HG02623 (cell line): Measurements from ENCODE around the gene DISC1.

ENCODE experiments used
- ATAC-seq: cut with Tn5 transposase; IDR thresholded peaks from one replicate; pipeline ENCODE4 v1.9.1; 2021; ENCODE audit warnings: moderate library complexity; ENCODE audit not compliant: unreplicated experiment

DISC1 gene

DNA sequence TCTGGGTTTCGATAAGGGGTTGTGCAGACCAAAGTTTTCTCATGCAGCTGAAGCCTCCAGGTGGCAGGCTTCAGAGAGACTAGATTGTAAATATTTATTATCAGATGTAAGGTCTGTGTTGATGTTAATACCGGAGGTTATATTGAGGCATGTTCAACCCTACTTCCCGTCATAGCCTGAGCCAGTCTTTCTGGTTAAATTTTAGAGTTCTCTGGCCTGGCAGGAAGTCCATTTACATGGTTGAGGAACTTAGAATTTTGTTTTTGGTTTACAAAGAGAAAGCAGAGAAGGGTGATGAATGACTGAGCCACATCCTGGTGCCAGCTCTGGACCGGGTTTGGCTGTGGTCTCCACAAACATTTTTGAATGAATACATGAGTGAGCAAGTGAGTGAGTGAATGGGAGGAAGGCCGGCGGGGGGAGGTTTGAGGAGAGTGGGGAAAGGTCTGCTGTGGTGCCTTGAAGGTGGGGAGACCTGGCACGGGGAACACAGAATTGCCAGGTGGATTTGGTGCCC is 218.5 kb downstream of the DISC1 start:
- no peak for ATAC-seq

DNA sequence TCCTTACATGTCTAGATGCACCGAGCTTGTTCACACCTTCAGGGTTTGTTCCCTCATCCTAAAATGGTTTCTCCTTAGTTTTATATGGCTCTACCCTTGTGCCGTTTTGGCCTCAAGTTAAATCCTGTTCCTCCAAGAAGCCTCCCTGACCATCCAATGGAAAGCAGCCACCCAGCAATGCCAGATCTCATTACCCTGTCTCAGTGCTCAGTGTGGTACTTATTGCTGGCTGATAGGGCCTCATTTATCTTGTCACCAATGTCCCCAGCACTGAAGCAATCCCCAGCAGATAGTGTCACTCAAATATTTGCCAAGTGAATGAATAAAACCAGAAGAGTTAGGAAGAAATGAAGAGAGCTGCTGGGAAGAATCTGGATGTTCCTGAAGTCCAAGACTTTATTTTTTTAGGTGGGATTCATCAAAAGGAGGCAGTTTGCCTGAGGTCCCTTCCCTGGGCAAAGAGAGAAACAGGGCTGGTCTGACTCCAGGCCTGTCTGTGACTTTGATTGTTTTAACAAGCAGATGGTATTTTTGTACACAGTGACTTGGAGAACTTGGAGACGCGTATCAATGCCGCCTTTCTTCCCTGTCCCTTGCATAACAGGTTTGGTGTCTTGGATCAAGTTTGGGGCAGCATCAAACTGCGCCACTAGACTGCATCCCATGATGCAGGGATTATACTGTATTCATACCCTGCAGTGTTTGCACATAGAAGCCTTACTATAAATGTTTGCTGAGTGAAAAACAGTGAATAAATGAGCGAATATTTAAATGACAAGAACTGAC is 221.2 kb downstream of the DISC1 start:
- ATAC-seq, result no peak

DNA sequence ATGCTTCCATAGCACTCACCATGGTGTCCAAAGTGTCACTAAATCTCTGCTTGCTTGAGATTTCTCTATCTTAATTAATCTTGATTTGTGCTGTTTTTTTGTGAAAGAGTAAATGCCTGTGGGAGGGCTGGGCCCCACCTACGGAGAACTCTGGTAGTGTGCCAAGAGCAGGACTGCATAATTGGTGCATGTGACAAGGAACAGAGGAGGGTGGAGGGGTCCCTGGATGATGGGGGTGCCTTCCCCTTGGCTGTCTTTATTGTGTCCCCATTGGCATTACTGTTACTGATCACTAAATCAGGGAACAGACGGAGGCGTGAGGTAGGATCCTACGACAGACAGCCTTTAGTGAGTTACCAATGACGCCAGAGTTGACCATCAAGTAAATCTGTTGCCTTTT is 223.4 kb downstream of the DISC1 start:
- ATAC-seq, result no peak

DNA sequence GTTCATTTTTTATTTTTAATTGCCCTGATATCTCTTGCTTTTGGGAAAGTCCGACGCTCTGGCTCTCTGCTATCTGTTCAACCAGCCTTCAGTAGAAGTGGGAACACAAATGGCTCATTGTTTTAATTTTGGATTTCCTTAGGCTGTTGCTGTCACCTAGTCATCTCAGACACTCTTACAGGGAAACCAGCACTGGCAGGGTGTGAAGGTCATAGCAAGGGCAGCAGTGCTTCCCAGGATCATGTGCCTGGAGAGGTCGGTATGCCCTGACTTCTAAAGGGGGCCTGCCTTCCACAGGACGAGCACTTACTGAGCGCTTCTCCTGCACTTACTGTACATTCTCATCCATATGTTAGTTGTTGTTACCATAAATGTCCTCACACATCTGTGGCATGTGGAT is 224.2 kb downstream of the DISC1 start:
- no peak for ATAC-seq

DNA sequence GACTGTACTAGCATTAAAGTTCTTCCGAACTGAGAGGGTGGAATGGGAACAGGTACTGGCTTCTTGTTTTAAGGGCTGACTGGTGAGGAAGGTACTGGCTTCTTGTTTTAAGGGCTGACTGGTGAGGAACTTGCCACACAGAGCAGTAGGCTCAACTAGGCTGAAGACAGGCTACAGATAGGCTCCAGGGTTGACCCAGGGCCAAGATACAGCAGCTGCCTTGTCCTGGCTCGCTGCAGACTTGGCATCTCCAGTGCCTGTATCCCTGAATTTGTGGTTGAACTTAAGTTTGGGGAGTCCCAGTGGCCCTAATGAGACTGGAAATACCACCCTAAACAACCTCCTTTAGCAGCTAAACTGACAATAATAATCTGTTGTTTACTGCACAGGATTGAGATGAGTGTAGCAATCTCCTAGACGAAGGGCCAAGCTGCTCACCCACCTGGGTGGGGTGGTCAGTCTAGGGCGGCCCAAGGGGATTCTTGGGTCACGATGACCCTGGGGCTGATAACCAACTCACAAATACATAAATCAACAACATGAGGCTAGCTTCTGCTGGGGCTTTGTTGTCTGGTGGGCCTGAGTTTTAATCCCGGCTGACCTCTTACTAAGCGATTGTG is 227.1 kb downstream of the DISC1 start:
- no peak for ATAC-seq

DNA sequence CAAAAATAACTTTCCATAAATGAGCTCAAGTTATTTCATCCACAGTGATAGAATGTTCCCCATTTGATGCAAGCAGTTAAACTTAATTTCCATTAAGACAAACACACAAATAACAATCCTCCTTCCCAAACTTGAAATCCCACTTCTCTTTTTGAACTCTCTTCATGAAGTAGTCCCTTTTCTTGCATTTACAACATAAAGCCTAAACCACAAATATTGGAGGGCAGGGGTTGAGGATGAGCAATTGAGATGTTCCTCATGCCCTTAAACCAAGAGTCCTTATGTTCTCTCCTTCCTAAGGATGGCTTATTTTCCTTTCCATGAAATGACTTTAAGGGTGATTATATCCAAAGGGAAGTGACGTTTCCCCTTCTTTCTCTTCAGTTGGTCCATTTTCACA is 228.8 kb downstream of the DISC1 start:
- ATAC-seq, result no peak

DNA sequence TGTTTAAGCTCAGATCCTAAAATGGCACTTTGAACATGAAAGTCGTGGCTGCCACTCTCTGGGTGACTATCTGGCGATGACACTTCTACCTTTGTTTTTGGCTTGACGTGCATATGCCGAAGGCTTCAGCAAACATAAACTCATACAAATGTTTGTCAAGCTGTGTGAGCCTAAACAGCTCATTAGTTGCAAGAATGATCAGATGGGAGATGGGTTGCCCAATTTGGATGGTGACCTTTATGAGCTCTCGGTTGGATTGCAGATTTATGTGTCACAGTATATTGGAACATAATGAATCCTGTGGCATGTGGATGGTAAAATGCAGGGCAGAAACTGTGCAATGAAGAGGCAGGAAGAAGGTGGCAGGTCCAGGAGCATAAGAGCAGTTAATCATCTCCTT is 229.3 kb downstream of the DISC1 start:
- ATAC-seq, result no peak

DNA sequence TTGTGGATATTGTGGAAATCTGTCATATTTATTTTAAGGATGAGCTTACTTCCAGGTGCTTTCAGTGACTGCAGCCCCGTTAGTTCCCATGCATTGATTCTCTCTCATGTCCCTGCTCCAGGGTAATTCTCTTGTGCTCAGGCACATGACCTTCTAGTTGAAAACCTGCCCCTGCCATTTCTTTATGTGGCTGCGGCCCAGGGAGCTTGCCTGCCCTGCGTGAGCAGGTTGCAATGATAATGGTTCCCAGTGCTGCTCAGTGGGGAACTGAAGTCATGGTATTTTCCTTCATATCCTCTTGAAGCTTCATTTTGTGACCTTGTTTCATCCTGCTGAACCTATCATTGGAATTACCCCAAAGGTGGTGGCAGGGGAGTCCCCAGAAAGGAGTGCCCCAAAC is 229.8 kb downstream of the DISC1 start:
- ATAC-seq, result no peak

DNA sequence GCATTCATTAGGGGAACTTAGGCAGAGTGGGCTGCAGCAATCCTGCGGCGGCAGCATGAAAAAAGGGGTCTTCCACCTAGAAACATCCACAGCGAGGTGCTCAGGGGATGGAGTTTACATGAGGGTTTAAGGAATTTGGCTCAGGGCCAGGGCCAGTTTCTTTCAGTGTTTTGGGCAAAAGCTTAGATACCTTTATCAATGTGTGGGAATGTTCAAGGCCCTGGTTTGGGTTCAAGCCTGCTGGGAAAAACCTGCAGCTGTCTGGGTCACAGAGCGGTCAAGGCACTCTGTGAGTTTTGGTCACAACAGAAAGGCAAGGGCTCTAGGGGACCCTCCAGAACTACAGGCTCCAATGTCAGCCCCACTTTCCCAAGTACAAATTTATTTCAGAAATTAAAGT is 230.3 kb downstream of the DISC1 start:
- ATAC-seq, result no peak

DNA sequence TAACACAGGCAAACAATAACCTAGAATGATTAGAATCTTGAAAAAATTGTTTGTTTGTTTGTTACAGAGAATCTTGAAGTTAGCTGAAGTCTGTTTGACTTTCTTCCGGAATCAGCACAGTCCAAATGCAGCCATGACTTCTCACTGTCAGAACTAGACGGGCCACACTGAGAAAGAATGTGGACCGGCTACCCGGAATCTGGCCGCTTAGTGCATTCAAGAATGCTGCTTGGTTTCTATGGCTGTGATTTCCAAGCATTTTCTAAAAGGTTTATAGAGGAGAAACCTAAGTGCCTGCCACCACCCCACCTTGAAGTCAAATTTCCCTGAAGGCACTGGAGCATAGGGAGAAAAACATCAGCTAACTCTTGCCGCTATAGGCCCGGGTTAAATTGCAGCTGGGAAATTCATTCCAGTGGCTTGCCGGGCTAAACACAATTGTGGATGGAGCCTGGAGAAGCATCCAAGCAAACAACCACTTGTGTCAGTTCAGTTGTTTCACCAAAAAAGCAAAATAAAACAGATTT is 231.1 kb downstream of the DISC1 start:
- no peak for ATAC-seq

DNA sequence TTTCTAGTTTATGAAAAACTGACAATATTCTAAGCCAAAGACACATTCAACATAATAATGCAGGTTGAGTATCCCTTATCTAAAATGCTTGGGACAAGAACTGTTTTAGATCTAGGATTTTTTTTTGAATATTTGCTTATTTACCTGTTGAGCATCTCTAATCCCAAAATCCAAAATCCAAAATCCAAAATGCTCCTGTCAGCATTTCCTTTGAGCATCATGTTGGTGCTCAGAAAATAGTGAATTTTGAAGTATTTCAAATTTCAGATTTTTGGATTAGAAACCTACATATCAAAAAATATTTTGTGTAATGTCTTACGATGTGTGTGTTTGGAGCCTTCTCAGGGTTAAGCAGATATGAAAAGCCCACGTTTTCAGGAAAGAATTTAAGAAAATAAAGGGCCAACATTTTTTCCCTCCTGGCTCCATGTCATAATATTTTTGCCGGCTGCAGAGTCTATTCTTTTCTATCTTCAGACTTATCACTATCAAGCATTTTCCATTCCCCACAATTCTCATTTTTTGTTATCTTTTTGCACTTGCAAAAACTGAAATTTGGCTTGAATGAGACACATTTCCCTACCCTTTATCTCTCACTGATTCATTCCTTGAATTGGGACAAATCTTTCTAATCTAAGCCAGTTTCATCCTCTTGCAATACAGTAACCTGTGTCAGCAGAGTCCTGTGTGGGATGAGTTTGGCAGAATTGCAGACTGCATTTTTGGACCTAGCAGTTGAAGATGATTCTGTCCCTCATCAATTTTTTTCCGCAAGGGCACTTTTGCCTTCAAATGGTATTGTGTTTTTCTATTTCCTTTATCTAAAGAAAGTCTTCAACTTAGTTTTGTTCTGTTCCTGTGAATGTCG is 233.9 kb downstream of the DISC1 start:
- ATAC-seq, result no peak

DNA sequence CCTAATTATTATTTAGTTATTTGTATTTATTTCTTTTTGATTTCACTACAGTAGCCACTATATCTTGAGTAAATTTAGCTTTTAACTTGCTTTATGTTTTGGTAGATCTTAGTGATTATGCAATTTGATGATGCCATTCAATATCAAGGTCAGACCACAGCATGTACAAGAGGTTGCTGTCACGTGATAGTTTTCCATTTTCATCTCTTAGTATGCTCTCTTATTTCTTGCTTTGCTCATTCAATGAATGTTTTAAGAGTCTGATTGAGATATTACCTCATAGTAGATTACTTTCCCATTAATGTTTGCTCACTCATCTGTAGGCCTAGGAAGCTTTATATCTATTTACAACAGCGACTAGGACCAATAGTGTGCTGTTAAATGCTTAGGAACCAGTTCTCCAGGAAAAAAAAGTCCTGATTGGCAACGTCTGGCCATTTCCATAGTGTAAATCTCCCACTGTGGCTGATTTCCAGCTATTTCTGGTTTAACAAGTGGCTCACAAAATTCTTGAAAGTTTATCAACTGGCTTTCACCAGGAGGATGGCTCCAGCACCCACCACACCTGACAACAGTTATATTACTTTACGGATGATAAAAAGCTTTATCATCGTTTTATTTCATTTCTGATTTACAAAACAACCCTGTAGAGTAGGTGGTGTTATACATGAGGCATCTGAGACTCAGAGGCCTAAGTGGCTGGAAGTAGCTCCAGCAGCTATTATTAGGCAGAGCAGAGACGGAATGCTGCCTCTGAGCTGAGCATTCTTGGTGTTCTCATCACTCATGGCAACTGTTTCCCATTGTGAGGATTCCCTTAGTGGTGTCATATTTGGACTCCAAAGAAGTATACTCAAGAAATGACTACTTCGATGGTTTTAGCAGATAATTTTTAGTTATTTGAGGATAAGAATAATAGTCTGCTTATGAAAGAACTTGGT is 235.2 kb downstream of the DISC1 start:
- ATAC-seq, result no peak

DNA sequence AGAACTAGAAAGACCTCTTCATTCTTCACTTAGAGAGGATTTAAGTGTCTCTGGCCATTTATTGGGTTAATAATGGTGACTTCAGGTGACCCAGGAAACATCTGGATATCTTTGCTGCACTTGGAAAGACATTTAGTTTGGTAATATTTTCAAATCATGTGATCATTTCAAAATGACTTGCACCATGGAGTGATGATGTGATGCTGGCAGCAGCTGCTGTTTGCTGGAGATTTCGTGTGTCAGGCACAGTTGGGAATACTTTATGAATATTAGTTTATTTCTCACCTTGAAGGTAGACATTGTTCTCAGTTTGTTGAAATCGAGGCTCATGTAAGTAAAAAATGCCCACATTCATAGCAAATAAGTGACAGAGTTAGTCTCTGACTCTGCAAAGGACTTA is 236.0 kb downstream of the DISC1 start:
- ATAC-seq, result no peak

DNA sequence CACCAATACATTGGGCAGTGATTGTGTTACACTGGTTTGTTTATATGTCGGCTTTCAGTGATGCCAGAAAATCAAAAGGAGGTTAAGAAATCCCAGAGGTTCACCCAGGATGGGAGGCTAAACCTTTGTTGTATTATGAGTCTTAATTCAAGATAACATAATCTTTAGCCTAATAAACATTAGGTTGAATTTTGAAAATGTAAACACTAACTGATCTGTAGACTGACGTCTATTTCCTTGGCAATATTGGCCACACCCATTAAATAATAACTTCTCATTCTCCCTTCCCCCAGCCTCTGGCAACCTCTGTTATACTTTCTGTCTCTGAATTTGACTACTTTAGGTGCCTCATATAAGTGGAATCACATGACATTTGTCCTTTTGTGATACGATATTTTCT is 238.7 kb downstream of the DISC1 start:
- no peak for ATAC-seq

DNA sequence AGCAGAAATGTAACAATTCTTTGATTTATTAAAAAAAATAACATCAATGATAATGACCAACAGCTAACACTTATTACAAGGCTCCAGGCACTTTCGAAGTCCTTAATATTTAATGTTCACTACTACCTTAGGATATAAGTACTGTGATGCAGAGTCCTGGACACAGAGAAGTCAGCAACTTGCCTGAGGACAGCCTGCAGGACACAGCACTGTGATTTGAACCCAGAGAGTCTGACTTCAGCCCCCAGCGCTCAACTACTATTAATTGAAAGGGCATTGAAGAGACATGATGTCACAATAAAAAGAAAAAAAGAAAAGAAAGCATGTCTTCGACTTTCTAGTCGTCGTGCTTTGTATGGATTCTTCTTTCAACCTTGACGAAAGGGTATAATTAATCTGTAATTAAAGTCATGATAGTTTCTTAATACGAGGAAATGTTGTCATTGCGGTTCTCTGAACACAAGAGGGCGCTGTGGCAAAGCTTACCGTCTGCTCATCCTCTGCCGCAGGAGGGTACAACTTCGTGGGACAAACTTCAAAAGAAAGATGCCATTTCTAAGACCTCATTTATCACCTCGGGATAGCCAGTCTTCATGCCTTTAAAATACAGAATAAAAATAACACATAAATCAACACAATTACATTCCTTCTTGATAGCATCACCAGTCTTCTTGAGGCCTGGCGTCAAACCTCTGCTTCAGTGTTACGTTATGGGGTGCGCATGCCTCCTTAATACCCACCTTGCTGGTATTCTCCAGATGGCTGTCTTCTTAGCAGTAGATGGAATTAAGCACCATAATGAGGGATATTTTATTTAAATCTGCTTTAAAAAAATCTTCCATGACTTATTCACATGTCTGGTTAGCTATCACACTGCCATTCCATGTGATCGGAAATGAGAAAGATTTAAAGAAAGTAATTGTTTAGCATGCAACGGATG is 240.1 kb downstream of the DISC1 start:
- ATAC-seq, result no peak

DNA sequence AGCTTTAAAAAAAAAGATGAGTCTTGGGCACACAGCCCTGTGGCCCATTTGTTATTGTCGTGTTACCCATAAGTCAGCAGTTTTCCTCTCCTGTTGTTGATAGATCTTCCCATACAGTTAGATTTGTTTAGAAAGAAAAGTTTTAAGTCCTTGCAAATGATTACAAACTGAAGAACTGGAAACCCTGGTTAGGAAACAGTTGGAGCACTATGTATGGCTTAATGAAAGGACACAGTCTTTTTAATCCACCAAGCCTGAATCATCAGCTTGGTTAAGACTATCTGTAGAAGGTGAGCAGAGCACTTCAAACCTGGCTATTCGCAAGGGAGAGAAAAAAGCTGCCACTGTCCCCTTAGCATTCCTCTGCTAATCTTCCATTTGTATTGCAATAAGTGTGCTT is 241.0 kb downstream of the DISC1 start:
- ATAC-seq, result no peak

DNA sequence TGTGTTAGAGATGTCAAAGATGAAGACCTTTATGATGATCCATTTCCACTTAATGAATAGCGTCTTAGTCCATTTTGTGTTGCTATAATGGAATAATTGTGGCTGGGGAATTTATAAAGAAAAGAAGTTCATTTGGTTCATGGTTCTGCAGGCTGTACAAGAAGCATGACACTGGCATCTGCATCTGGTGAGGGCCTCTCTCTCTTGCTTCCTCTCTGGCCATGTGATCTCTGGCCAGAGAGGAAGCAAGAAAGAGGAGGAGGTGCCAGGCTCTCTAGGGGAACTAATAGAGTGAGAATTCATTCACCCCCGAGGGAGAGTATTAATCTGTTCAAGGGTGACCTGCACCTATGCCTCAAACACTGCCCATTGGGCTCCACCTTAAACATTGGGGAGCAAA is 242.8 kb downstream of the DISC1 start:
- ATAC-seq, result no peak

DNA sequence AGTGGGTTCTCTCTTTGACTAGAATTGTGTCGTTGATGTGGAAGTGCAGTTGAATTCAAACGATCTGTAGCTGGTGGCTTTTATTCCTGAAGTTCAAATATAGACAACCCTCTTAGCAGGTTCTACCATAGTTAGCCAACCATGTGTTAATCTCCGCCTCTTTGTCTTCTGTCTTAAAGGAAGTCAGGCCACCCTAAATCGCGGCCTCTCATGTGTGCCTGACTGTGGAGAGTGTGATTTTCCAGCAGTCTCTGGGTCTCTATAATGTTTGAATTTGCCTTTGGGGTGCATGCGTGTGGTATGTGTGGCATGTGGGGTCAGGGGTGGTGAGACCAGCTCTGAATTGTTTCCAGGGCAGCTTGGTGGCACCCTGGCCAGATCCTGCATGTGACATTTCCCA is 244.9 kb downstream of the DISC1 start:
- no peak for ATAC-seq

DNA sequence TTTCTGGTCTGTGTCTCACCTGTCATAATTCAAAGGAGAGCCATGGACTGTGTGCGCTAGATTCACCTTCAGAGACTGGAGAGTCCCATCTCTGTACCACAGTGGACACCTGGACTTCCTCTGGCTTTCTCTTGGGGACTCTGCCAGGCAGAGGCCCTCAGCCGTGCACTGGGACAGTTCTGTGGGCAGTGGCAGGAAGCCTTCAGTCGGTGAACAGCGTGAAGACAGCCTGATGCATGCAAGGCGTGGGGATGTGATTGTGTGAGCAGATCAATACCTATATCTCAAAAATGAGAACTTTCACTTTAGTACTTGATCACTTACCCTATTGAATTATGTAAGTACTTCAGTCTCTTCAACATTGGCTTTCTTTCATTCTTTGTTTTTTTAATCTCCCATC is 245.3 kb downstream of the DISC1 start:
- no peak for ATAC-seq
